Activated CD8-positive, alpha-beta memory T cell treated with anti-CD3 and anti-CD28 coated beads for 36 hours (primary cell): Measurements from ENCODE around the gene TF. TPM values are rescaled to one million over a fixed set of nuclear protein-coding genes. Genes with fewer than 3 reads are reported as not detected.

Experiments
- CTCF ChIA-PET: fragments of 350-600 bp; sonication (Branson Sonifier 250); formaldehyde crosslinking; loops from one replicate; lab custom pipeline; 2021; ENCODE audit warnings: antibody characterized with exemption; lab: Charles Lee
- POLR2A ChIA-PET: fragments of 350-600 bp; sonication (Branson Sonifier 250); formaldehyde crosslinking; loops from one replicate; lab custom pipeline; 2021; ENCODE audit warnings: antibody characterized with exemption; lab: Charles Lee
- total RNA-seq, 2 experiments: library from RNA; stranded (reverse); gene quantifications; one replicate each; pipeline ENCODE4 v1.2.3, GENCODE V29; 2021

The TF gene
- total RNA-seq, 2 experiments from 2014 or later = 0.02 to 0.17 TPM

GRCh38 chr3:133797396-133798105 is 51.4 kb downstream of the TF start:
- CTCF ChIA-PET = no interaction called here
- POLR2A ChIA-PET = no interaction called here

DNA sequence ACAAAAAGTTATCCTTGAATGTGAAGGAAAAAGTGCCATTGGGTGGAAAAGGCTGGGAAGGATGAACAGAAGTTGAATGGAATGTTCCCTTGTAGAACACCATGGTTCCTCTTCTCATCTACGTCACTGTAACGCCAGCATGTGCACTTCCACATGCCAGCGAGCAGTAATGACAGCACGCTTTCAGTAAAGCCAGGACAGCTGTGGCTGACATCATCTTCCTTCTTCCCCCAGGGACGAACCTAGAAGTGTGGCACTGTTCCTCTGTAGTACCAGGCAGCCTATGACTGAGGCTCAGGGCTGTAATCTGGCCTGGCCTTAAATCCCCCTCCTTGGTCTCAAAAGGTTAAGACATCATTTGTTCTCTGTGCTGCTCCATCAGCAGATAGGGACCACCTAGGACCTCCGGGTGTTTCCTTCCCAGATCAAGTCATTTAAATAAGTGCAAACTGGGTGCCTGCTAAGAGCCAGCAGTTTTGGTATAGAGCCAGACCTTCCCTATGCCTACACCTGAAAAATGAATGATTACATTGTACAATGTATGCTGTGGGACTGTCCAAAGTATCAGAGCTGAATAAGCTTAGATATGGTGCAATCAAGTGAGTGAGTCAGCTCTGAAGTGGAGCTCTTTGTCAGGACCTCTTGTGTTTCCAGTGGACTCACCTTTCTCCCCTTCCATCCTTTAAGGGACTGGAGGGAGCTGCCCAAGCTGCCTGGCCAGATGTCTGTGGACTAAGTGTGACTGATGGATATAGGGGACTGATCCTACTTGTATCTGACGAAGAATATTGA is 53.8 kb downstream of the TF start:
- ChIA-PET CTCF (no interaction called here), POLR2A (no interaction called here)

GRCh38 chr3:133803469-133803868 is 57.3 kb downstream of the TF start:
- ChIA-PET POLR2A (no interaction called here), CTCF (no interaction called here)

DNA sequence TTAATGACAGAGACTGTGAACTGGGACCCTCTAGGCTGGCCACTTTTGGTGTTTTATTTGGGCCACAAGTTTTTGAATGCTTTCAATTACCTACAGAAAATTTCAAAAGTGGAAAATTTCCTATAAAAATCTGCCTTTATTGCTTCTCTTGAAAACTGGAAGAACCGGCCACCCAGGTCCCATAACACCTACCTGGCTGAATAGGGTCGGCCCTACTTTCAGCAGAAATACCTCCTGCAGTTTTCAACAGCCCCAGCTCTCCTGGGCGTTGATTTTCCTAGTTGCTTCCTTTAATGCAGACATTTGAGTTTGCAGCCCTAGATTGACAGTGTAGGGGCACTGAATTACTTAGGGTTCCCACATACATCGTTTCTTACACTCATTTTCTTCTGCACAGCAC is 58.7 kb downstream of the TF start:
- POLR2A ChIA-PET = no interaction called here
- CTCF ChIA-PET = no interaction called here

- POLR2A ChIA-PET = interaction anchor here (0.5 kb wide), 1 partner anchor 228 kb away, joined by 3 read pairs; no protein-coding TSS in a partner anchor
- CTCF ChIA-PET = no interaction called here
Measured at GRCh38 chr3:133805384-133805701, 59.1 kb downstream of the TF start.

DNA sequence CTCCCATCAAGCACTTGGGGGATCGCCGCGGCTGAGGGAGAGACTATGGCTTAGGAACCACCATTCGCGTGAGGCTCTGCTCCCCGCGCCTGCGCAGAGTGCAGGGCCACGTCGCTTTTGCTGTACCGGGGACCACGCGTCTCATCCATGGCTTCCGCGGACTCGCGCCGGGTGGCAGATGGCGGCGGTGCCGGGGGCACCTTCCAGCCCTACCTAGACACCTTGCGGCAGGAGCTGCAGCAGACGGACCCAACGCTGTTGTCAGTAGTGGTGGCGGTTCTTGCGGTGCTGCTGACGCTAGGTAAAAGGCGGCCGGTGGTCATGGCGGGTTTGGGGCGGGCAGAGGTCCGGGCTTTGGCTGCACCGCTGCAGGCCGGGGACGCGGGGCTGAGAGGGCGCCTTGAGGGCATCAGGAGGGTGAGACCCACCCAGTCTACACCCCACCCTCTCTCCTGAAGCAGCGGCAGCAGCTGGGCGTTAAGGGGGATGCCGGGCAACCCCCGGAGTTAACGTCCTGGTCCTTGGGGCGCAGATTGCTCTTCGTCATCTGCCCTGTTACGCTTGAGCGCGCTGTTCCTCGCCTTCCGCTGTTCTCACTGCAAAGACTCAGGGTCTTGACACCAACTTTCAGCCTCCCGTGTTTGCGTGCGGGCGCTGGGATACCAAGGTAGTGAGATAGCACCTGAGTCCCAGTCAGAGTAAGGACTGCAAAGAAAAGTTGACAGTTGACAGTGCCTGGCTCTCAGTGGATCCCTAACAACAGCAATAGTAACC is 59.7 kb downstream of the TF start, which contains the start of gene SRPRB:
TSS of gene SRPRB (plus strand) at position 114 of the 774 bp plus-strand sequence. CDS start at position 148, 34 bp downstream.
- ChIA-PET POLR2A (interaction anchor here (0.5 to 1.4 kb wide), 3 partner anchors 8 to 228 kb away, joined by 3 to 6 read pairs (median 3); no protein-coding TSS in a partner anchor), CTCF (interaction anchor here (0.8 kb wide), 1 partner anchor 142 kb away, joined by 4 read pairs; no protein-coding TSS in a partner anchor)

GRCh38 chr3:133812872-133813271 is 66.7 kb downstream of the TF start:
- ChIA-PET POLR2A (no interaction called here), CTCF (no interaction called here)

DNA sequence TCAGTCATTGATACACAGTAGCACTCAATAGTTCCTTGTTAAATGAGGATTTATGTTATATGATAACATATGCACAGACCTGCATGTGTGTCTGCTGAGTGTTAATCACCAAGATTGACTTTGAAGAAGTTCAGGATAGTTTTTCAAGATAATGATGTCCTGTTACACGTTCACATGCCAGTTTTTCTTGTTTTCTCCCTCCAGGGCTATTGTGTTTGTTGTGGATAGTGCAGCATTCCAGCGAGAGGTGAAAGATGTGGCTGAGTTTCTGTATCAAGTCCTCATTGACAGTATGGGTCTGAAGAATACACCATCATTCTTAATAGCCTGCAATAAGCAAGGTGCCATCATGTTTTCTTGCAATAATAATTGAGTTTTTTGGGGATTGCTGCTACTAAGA is 69.2 kb downstream of the TF start:
- POLR2A ChIA-PET = no interaction called here
- CTCF ChIA-PET = no interaction called here

DNA sequence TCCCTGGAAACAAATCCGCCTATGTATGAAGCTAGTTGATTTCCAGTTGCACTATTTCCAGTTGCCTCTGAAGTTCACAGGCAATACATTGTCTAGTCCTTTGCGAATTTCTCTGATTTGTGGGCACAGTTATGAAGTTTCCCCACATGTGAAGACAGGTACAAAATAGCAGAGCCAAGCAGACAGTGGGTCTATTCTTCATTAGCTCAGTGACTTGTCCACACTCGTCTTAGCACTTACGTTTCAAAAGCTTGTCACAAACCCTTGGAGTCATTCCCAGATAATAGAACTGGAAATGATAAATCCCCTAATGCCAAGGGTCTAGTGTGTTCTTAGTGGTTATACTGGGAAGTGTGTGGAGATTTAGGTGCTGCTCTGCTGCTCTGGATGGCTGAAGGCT is 73.9 kb downstream of the TF start:
- CTCF ChIA-PET = interaction anchor here (1.3 kb wide), 1 partner anchor 24 kb away, joined by 3 read pairs; no protein-coding TSS in a partner anchor
- POLR2A ChIA-PET = no interaction called here

GRCh38 chr3:133820889-133821675 is 74.9 kb downstream of the TF start:
- POLR2A ChIA-PET = no interaction called here
- CTCF ChIA-PET = no interaction called here

- ChIA-PET POLR2A (interaction anchor here (0.6 kb wide), 1 partner anchor 373 kb away, joined by 3 read pairs; no protein-coding TSS in a partner anchor), CTCF (no interaction called here)
Measured at GRCh38 chr3:133821767-133822638, 75.8 kb downstream of the TF start.

GRCh38 chr3:133824961-133825485 is 78.8 kb downstream of the TF start:
- ChIA-PET CTCF (no interaction called here), POLR2A (no interaction called here)

DNA sequence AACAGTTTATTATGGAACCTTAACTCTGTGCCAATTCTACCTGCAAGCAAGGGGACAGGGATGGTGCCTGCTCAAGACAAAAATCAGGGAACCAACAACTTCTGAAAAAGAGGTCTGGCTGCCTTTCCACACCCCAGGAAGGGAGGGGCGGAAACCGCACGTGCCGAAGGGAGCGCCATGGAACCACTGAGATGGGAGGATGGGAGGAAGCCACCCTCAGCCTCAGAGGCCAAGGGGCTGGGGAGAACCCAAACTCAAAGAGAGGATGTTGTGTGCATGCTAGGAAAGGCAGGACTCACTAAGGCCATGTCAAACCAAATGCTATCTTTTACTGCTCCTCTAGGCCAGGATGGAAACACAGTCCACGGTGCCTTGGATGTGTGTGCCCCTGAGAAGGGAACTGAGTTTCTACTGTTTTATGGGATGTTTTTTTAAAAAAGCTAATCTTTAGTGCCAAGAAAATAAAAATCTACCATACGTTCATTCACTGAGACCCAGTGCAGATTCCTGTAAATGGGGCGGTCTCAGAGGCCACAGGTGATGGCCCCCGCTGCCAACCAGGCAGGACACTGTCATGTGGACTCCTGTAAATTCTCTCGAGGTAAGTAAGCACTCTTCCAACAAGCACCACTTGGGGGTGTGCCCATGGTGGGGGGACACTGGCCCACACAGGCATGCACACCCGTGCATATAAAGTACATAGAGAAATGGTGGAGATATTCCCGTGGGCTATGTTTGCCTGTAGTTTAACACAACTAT is 80.0 kb downstream of the TF start:
- ChIA-PET POLR2A (no interaction called here), CTCF (no interaction called here)

DNA sequence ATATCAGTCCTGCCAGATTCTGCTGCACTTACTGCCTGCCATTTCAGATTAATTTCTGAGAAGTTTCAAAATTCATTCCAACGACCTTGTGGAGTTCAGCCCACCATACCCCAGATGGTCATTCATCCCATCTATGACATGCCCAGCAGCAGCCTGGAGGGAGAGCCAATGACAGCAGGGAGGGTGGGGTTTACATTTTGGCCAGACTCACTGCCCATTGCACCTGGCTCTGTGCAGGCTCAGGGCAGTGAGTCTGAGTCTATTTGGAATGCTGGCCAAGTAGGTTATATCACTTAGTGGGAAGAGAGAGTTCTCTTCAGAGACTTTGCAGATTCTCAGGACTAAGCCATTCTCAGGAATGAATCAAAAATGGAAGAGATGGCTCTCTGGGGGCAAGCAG is 80.9 kb downstream of the TF start:
- CTCF ChIA-PET = no interaction called here

GRCh38 chr3:133827684-133828083 is 81.5 kb downstream of the TF start:
- CTCF ChIA-PET = no interaction called here
- POLR2A ChIA-PET = no interaction called here

More for the DNA sequence above, 80.9 kb downstream of the TF start:
- POLR2A ChIA-PET = no interaction called here

- ChIA-PET CTCF (no interaction called here), POLR2A (no interaction called here)
Measured at GRCh38 chr3:133828576-133829309, 82.5 kb downstream of the TF start.

GRCh38 chr3:133829310-133829707 is 83.1 kb downstream of the TF start:
- CTCF ChIA-PET = no interaction called here

More at GRCh38 chr3:133829310-133829707, 83.1 kb downstream of the TF start:
- POLR2A ChIA-PET = no interaction called here
